A549 (cell line): Measurements from ENCODE around the gene SCML1. TPM values are rescaled to one million over a fixed set of nuclear protein-coding genes. Genes with fewer than 3 reads are reported as not detected.

Experiments
- ATAC-seq, 2 experiments: fragments of 200-7000 bp in 1 of 2; fragments of >200 bp in 1 of 2; cut with Nextera tagmentation in 1 of 2; cut with Tn5 transposase in 1 of 2; 3 replicates each; pipeline versions ENCODE4 v1.8.0 to v1.9.1; 2018 to 2020; ENCODE audit warnings: mild to moderate bottlenecking in 1 of 2, moderate library complexity in 1 of 2
- CTCF ChIA-PET: fragments of 300-600 bp; sonication (Branson Sonifier 250); formaldehyde crosslinking; extraction: SDS; loops from one replicate; lab custom pipeline; 2021; ENCODE audit warnings: antibody characterized with exemption, inconsistent platforms; lab: Yijun Ruan, JAX
- POLR2A ChIA-PET: fragments of 350-600 bp; formaldehyde crosslinking; extraction: SDS; loops from one replicate; lab custom pipeline; 2021; ENCODE audit warnings: antibody characterized with exemption, inconsistent platforms; lab: Yijun Ruan, JAX
- DNase-seq, 2 experiments: peaks; one replicate each; pipeline versions ENCODE4 v3.0.0 to v3.0.0-alpha.2; 2011 to 2016; ENCODE audit warnings: low read depth in 1 of 2, low spot score in 1 of 2
- FAIRE-seq: peaks from 2 replicates; lab custom pipeline; 2011; peaks lifted over from hg19 to GRCh38; lab: Jason Lieb, UNC
- H3K27ac ChIP-seq, 2 experiments: fragments of >200 bp; sonication (Bioruptor Twin); formaldehyde crosslinking; 3 replicates each; pipeline ENCODE4 v1.5.1; 2016 to 2017
- H3K4me1 ChIP-seq: fragments of >200 bp; sonication (Bioruptor Twin); formaldehyde crosslinking; 3 replicates; pipeline ENCODE4 v1.6.1; 2016
- H3K4me2 ChIP-seq: fragments of >200 bp; sonication (Bioruptor Twin); formaldehyde crosslinking; 3 replicates; pipeline ENCODE4 v1.6.1; 2016
- H3K4me3 ChIP-seq: fragments of >200 bp; sonication (Bioruptor Twin); formaldehyde crosslinking; 3 replicates; pipeline ENCODE4 v1.5.1; 2016
- H3K9me3 ChIP-seq: fragments of >200 bp; sonication (Bioruptor Twin); formaldehyde crosslinking; 3 replicates; pipeline ENCODE4 v1.6.1; 2016
- BHLHE40 ChIP-seq: IDR thresholded peaks from 2 replicates; pipeline ENCODE4 v1.6.1; 2012; ENCODE audit warnings: low read depth, low read length, inconsistent platforms
- CHD4 ChIP-seq: fragments of 200-600 bp; sonication (generic); IDR thresholded peaks from 2 replicates; pipeline ENCODE4 v1.6.1; 2016; ENCODE audit warnings: antibody characterized with exemption, mild to moderate bottlenecking, borderline replicate concordance
- FOXS1 ChIP-seq: fragments of 250-450 bp; sonication (Bioruptor Pico); IDR thresholded peaks from 2 replicates; pipeline ENCODE4 v1.5.0; 2020; ENCODE audit warnings: mild to moderate bottlenecking, moderate library complexity
- GATA3 ChIP-seq: IDR thresholded peaks from 2 replicates; pipeline ENCODE4 v1.6.1; 2012; ENCODE audit warnings: borderline replicate concordance
- HDAC2 ChIP-seq: fragments of 200-600 bp; sonication (generic); IDR thresholded peaks from 2 replicates; pipeline ENCODE4 v1.6.1; 2016
- HOXA7 ChIP-seq: fragments of 250-450 bp; sonication (Bioruptor Pico); IDR thresholded peaks from 2 replicates; pipeline ENCODE4 v1.5.0; 2020; ENCODE audit warnings: mild to moderate bottlenecking, moderate library complexity
- JUN ChIP-seq, 2 experiments: fragments of >200 bp; sonication (Bioruptor Twin); formaldehyde crosslinking; IDR thresholded peaks; 2 replicates in 1 of 2; 3 replicates in 1 of 2; pipeline ENCODE4 v1.6.1; 2016 to 2017
- KDM5A ChIP-seq: fragments of 200-600 bp; sonication (generic); IDR thresholded peaks from 2 replicates; pipeline ENCODE4 v1.6.1; 2016; ENCODE audit warnings: antibody characterized with exemption, mild to moderate bottlenecking
- MAFK ChIP-seq: fragments of 450-650 bp; IDR thresholded peaks from 2 replicates; pipeline ENCODE4 v1.6.1; 2014; ENCODE audit not compliant: partially characterized antibody
- MYC ChIP-seq: IDR thresholded peaks from 2 replicates; pipeline ENCODE4 v1.6.1; 2012; ENCODE audit warnings: mild to moderate bottlenecking, inconsistent platforms, low read length, improper control_type of control experiment, borderline replicate concordance
- NFE2L2 ChIP-seq: fragments of 150-350 bp; conservative IDR thresholded peaks from 2 replicates; pipeline ENCODE4 v1.6.1; 2014; ENCODE audit warnings: low read length
- NPAS2 ChIP-seq: fragments of 250-450 bp; sonication (Bioruptor Pico); IDR thresholded peaks from 2 replicates; pipeline ENCODE4 v1.8.0; 2022; ENCODE audit warnings: mild to moderate bottlenecking, moderate library complexity, borderline replicate concordance
- RAD21 ChIP-seq, 2 experiments: fragments of >200 bp in 1 of 2; sonication (Bioruptor Twin) in 1 of 2; formaldehyde crosslinking in 1 of 2; IDR thresholded peaks in 1 of 2; conservative IDR thresholded peaks in 1 of 2; 2 replicates in 1 of 2; 3 replicates in 1 of 2; pipeline ENCODE4 v1.6.1; 2012 to 2018; ENCODE audit warnings: inconsistent platforms in 1 of 2
- TP53 ChIP-seq: fragments of 250-450 bp; sonication (Bioruptor Pico); IDR thresholded peaks from 2 replicates; pipeline ENCODE4 v1.5.0; 2021; ENCODE audit warnings: mild to moderate bottlenecking, moderate library complexity
- ZC3H11A ChIP-seq: fragments of 450-650 bp; IDR thresholded peaks from 2 replicates; pipeline ENCODE4 v1.6.1; 2014; ENCODE audit warnings: antibody characterized with exemption, mild to moderate bottlenecking
- ZNF302 ChIP-seq: fragments of 250-450 bp; sonication (Bioruptor Pico); IDR thresholded peaks from 2 replicates; pipeline ENCODE4 v1.9.0; 2021; ENCODE audit warnings: inconsistent platforms, mild to moderate bottlenecking, moderate library complexity
- WGBS: methylation state at CpG from one replicate; pipeline ENCODE4 v1.1.6; 2017; ENCODE audit errors: missing lambda C conversion rate; 5-methylcytosine and 5-hydroxymethylcytosine counted together
- polyA plus RNA-seq, 4 experiments: library from polyadenylated mRNA; depleted of rRNA in 3 of 4; stranded (reverse); fragments of >200 nt; fragmentation: RNase III in 1 of 4; extraction: RNeasy Plus Mini Kit Qiagen cat#74134 plus additional on column Dnase treatment in 1 of 4; gene quantifications; 2 replicates in 3 of 4; 3 replicates in 1 of 4; pipeline ENCODE4 v1.2.3, GENCODE V29; 2011 to 2017
- TF ChIP-seq, protein P1 (sequence below): IDR thresholded peaks from 2 replicates; pipeline ENCODE4 v1.6.1; 2012
- TF ChIP-seq, protein P2 (sequence below): fragments of >200 bp; sonication (Bioruptor Twin); formaldehyde crosslinking; IDR thresholded peaks from 3 replicates; pipeline ENCODE4 v1.6.1; 2016
- TF ChIP-seq, protein P3 (sequence below): fragments of >200 bp; sonication (Bioruptor Twin); formaldehyde crosslinking; IDR thresholded peaks from 3 replicates; pipeline ENCODE4 v1.5.1; 2016
- TF ChIP-seq, protein P4 (sequence below): fragments of 250-450 bp; sonication (Bioruptor Pico); IDR thresholded peaks from 2 replicates; pipeline ENCODE4 v1.5.0; 2021; ENCODE audit warnings: mild to moderate bottlenecking, moderate library complexity, borderline replicate concordance
- TF ChIP-seq, protein P5 (sequence below): IDR thresholded peaks from 2 replicates; pipeline ENCODE4 v1.6.1; 2012; ENCODE audit warnings: low read depth, borderline replicate concordance
- TF ChIP-seq, protein P6 (sequence below): fragments of 450-650 bp; IDR thresholded peaks from 2 replicates; pipeline ENCODE4 v1.6.1; 2014; ENCODE audit warnings: antibody characterized with exemption

Gene SCML1
- polyA plus RNA-seq, 2 of the 4 experiments (the other 2 are of a cell fraction): 4.9 to 13.3 TPM

DNA sequence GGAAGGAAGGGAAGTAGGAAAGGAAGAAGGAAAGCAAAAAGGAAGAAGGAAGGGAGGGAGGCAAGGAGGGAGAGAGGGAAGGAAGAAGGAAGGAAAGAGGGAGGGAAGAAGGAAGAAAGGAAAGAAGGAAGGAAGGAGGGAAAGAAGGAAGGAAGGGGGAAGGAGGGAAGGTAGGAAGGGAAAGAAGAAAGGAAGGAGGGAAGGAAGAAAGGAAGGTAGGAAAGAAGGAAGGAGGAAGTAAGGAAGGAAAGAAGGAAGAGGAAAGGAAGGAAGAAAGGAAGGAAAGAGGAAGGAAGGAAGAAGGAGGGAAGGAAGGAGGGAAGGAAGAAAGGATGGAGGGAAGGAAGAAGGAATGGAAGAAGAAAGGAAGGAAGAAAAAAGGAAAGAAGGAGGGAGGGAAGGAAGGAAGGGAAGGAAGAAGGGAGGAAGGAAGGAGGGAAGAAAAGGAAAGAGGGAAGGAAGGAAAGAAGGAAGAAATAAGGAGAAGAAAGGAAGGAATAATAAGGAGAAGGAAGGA is 18.6 kb upstream of the SCML1 start:
- H3K4me1 ChIP-seq: no peaks in the 10 kb centered on the region
- no peak for ATAC-seq
- TF ChIP-seq, protein P1, sequence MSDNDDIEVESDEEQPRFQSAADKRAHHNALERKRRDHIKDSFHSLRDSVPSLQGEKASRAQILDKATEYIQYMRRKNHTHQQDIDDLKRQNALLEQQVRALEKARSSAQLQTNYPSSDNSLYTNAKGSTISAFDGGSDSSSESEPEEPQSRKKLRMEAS: no peak
- TF ChIP-seq HDAC2: no peak
- no peak for TF ChIP-seq ZC3H11A
- TF ChIP-seq, protein P2, sequence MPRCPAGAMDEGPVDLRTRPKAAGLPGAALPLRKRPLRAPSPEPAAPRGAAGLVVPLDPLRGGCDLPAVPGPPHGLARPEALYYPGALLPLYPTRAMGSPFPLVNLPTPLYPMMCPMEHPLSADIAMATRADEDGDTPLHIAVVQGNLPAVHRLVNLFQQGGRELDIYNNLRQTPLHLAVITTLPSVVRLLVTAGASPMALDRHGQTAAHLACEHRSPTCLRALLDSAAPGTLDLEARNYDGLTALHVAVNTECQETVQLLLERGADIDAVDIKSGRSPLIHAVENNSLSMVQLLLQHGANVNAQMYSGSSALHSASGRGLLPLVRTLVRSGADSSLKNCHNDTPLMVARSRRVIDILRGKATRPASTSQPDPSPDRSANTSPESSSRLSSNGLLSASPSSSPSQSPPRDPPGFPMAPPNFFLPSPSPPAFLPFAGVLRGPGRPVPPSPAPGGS: no peak
- no peak for TF ChIP-seq JUN (IDR thresholded peaks at IDR 0.05)
- TF ChIP-seq BHLHE40: no peak
- TF ChIP-seq ZNF302 (CRISPR knock-in tag): no peak
- TF ChIP-seq, protein P3, sequence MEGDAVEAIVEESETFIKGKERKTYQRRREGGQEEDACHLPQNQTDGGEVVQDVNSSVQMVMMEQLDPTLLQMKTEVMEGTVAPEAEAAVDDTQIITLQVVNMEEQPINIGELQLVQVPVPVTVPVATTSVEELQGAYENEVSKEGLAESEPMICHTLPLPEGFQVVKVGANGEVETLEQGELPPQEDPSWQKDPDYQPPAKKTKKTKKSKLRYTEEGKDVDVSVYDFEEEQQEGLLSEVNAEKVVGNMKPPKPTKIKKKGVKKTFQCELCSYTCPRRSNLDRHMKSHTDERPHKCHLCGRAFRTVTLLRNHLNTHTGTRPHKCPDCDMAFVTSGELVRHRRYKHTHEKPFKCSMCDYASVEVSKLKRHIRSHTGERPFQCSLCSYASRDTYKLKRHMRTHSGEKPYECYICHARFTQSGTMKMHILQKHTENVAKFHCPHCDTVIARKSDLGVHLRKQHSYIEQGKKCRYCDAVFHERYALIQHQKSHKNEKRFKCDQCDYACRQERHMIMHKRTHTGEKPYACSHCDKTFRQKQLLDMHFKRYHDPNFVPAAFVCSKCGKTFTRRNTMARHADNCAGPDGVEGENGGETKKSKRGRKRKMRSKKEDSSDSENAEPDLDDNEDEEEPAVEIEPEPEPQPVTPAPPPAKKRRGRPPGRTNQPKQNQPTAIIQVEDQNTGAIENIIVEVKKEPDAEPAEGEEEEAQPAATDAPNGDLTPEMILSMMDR: no peak
- TF ChIP-seq, protein P4, sequence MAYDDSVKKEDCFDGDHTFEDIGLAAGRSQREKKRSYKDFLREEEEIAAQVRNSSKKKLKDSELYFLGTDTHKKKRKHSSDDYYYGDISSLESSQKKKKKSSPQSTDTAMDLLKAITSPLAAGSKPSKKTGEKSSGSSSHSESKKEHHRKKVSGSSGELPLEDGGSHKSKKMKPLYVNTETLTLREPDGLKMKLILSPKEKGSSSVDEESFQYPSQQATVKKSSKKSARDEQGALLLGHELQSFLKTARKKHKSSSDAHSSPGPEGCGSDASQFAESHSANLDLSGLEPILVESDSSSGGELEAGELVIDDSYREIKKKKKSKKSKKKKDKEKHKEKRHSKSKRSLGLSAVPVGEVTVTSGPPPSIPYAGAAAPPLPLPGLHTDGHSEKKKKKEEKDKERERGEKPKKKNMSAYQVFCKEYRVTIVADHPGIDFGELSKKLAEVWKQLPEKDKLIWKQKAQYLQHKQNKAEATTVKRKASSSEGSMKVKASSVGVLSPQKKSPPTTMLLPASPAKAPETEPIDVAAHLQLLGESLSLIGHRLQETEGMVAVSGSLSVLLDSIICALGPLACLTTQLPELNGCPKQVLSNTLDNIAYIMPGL (CRISPR knock-in tag): no peak
- TF ChIP-seq FOXS1 (CRISPR knock-in tag): no peak
- DNase-seq: no peak
- no peaks in the 10 kb centered on the region for H3K9me3 ChIP-seq
- ChIA-PET CTCF (no interaction called here), POLR2A (no interaction called here)
- no peak overlapping the region for H3K27ac ChIP-seq
- no peak for FAIRE-seq
- H3K4me2 ChIP-seq: no peak overlapping the region
- H3K4me3 ChIP-seq: no peak overlapping the region

DNA sequence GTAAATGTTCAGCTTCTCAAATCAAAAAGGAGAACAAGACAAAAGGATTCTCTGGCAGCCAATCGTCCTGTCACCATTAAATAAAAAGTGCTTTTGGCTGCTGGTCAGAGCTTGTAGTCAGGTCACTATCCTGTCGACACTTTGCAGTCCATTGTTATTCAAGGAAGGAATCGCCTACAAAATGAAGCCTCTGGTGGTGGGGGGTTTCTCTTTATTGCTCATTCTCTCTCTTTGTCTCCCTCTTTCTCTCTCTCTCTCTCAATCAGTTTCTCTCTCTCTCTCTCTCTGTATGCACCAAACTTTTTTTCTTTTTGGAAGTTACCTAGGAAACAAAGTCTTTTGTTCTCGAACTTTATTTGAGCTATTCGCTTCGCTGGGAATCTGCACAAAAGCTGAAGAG is 17.6 kb upstream of the SCML1 start:
- CTCF ChIA-PET: no interaction called here

DNA sequence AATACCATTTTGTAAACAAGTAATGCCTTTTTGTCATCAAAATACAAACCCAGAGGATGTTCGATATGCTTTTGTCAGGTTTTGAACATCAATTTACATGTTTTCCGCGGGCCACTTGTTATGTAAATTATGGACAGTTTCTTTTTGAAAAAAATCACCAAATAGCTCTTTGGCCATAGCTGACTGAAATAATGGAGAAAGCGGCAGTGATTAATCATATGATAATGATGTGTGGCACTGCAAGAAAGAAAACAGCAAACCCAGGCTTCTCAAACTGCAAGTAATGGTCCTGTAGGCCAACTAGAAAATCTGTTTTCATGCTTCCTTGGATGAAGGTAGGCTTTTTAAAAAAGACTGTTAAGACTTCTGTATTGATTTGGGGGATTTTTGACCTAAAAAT is 15.6 kb upstream of the SCML1 start:
- WGBS: 95% methylated on average over 4 of the region's 4 CpGs
- no peak for ATAC-seq
- Histone ChIP-seq H3K4me1 (no peaks in the 10 kb centered on the region), H3K4me3 (no peak overlapping the region), H3K27ac (no peak overlapping the region), H3K4me2 (no peak overlapping the region), H3K9me3 (no peaks in the 10 kb centered on the region)
- TF ChIP-seq KDM5A (no peak), MYC (no peak), BHLHE40 (no peak), NFE2L2 (no peak), HOXA7 (CRISPR knock-in tag) (no peak)
- ChIA-PET POLR2A (no interaction called here), CTCF (no interaction called here)
- no peak for FAIRE-seq
- DNase-seq: no peak

More for the DNA sequence above, 17.6 kb upstream of the SCML1 start:
- DNase-seq (no peak), ATAC-seq (no peak), FAIRE-seq (no peak)
- Histone ChIP-seq H3K4me1 (no peaks in the 10 kb centered on the region), H3K27ac (no peak overlapping the region), H3K4me3 (no peak overlapping the region), H3K4me2 (no peak overlapping the region), H3K9me3 (no peaks in the 10 kb centered on the region)
- WGBS: 90% methylated on average over 6 of the region's 6 CpGs
- POLR2A ChIA-PET: no interaction called here
- TF ChIP-seq MAFK: no peak
- TF ChIP-seq, protein P5, sequence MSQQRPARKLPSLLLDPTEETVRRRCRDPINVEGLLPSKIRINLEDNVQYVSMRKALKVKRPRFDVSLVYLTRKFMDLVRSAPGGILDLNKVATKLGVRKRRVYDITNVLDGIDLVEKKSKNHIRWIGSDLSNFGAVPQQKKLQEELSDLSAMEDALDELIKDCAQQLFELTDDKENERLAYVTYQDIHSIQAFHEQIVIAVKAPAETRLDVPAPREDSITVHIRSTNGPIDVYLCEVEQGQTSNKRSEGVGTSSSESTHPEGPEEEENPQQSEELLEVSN: no peak
- no peak for TF ChIP-seq CHD4
- no peak for TF ChIP-seq GATA3
- TF ChIP-seq RAD21 (conservative IDR thresholded peaks at IDR 0.05 in 1 of 2, IDR thresholded peaks at IDR 0.05 in 1 of 2): no peak
- TF ChIP-seq, protein P6, sequence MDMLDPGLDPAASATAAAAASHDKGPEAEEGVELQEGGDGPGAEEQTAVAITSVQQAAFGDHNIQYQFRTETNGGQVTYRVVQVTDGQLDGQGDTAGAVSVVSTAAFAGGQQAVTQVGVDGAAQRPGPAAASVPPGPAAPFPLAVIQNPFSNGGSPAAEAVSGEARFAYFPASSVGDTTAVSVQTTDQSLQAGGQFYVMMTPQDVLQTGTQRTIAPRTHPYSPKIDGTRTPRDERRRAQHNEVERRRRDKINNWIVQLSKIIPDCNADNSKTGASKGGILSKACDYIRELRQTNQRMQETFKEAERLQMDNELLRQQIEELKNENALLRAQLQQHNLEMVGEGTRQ: no peak
- TF ChIP-seq NPAS2 (CRISPR knock-in tag): no peak
- no peak for TF ChIP-seq TP53 (CRISPR knock-in tag)
- TF ChIP-seq HDAC2: no peak
